T-helper 17 cell (primary cell): Measurements from ENCODE around the gene PID1. TPM values are rescaled to one million over a fixed set of nuclear protein-coding genes. Genes with fewer than 3 reads are reported as not detected.
"Not testable (repeated sequence)": the region's sequence is repeated elsewhere in the genome, so short reads cannot be mapped to it uniquely, and the experiment has no call there.

ENCODE experiments used
- ATAC-seq: fragments of 150-1000 bp; cut with Tn5 transposase; 2 replicates; pipeline ENCODE4 v1.10.0; 2021; ENCODE audit warnings: mild to moderate bottlenecking, moderate library complexity
- DNase-seq, 3 donors: peaks; one replicate each; pipeline versions ENCODE4 v3.0.0 to v3.0.0-alpha.2; 2020 to 2021
- H3K9me3 ChIP-seq: one replicate; pipeline ENCODE4 v1.7.0; 2013; ENCODE audit warnings: low read length, mild to moderate bottlenecking; ENCODE audit not compliant: control insufficient read depth, poor library complexity, severe bottlenecking
- H3K27ac Mint-ChIP-seq: one replicate; pipeline ENCODE4 v1.8.0; 2022; ENCODE audit warnings: mild to moderate bottlenecking, moderate library complexity, mixed read lengths
- H3K27me3 Mint-ChIP-seq: one replicate; pipeline ENCODE4 v1.8.0; 2022; ENCODE audit warnings: mixed read lengths
- H3K36me3 Mint-ChIP-seq: one replicate; pipeline ENCODE4 v1.8.0; 2022; ENCODE audit warnings: low read depth, mixed read lengths
- H3K4me1 Mint-ChIP-seq: one replicate; pipeline ENCODE4 v1.8.0; 2022; ENCODE audit warnings: mild to moderate bottlenecking, mixed read lengths
- H3K4me3 Mint-ChIP-seq: one replicate; pipeline ENCODE4 v1.8.0; 2022; ENCODE audit warnings: mild to moderate bottlenecking, moderate library complexity, mixed read lengths
- total RNA-seq, 4 donors: library from RNA in 2 of 4; stranded (reverse) in 2 of 4; gene quantifications; one replicate each; pipeline ENCODE4 v1.2.3 and lab custom pipeline; 2022 to 2026

Gene PID1
- total RNA-seq, 2 donors from 2014 or later = 0.60 to 0.82 TPM

DNA sequence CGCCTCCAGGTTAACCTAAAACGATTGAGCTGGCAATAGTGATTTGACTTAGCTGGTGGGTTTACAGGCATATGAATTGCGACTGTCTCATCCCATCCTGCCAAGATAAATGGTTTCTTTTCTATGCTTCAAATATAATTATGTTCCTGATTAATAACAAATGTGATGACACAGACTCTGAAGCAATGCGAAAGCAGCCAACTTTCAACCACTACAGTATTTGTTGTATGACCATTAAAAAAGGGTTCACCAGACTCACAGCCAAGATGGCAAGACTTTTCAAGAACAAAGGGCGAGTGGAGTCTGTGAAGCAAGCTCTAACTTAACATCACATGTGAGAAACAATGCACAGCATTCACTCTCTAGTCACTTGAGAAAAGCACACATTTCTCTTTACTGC is 186.6 kb downstream of the PID1 start:
- H3K27ac Mint-ChIP-seq = no peak overlapping the region
- H3K36me3 Mint-ChIP-seq = no peaks in the 10 kb centered on the region
- H3K9me3 ChIP-seq = no peaks in the 10 kb centered on the region
- no peak overlapping the region for H3K4me3 Mint-ChIP-seq
- ATAC-seq = no peak
- no peaks in the 10 kb centered on the region for H3K4me1 Mint-ChIP-seq
- no peaks in the 10 kb centered on the region for H3K27me3 Mint-ChIP-seq
- DNase-seq = no peak

DNA sequence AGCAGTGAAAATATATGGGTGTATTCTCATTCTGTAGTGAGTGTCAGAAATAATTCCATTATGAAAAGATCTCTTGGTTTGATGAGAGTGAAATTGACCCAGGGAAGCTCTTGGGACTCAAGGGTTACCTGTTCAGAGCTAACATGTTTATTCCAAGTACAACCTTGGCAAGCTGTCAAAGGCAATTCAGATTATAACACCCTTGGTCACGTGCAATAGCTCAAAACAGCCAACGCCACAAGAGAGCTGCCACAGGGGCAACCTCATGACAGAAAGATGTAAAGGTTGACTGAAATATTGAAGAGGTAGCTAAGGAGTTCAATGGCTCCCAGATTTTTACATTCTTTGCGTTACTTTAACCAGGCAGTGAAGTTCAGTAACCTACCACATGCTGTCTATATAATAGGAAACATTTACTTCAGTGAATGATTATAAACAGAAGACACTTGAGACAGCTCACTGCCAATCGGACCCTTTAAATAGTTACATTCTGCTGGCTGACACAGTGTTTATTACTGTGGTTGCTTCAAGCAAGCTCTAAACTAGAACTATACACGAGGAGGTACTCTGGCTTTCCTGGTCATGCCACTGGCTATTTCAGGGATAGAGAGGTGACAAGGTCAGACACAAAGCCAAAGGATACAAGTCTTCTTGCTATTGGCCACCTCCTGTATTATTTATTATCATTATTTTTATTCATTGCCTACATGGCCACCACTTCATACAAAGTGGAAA is 187.3 kb downstream of the PID1 start:
- no peak for ATAC-seq
- H3K36me3 Mint-ChIP-seq = no peaks in the 10 kb centered on the region
- H3K27ac Mint-ChIP-seq = no peak overlapping the region

DNA sequence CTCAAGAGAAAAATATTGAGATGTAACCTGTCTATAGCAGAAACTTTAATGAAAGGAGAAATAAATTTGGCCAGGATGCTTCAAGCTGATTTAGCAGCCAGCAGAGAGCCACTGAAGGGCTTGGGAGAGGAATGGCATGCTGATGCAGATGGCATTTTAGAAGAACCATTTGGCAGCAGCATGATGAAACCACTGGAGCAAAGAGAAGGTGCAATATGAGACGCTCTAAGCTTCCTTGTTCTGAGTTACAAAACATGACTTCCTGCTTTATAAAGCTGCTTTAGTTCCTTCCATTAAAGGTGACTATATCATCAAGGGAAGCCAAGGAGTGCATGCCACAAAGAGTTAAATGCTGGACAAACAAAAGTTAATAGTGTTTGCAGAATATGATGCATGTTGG is 189.7 kb downstream of the PID1 start:
- no peak for ATAC-seq
- no peak overlapping the region for H3K27ac Mint-ChIP-seq
- no peaks in the 10 kb centered on the region for H3K27me3 Mint-ChIP-seq
- no peaks in the 10 kb centered on the region for H3K9me3 ChIP-seq
- H3K36me3 Mint-ChIP-seq = no peaks in the 10 kb centered on the region
- no peaks in the 10 kb centered on the region for H3K4me1 Mint-ChIP-seq
- DNase-seq = no peak
- H3K4me3 Mint-ChIP-seq = no peak overlapping the region

More for the DNA sequence above, 187.3 kb downstream of the PID1 start:
- Mint-ChIP-seq H3K4me3 (no peak overlapping the region), H3K27me3 (no peaks in the 10 kb centered on the region), H3K4me1 (no peaks in the 10 kb centered on the region)
- H3K9me3 ChIP-seq = no peaks in the 10 kb centered on the region
- DNase-seq = no peak

DNA sequence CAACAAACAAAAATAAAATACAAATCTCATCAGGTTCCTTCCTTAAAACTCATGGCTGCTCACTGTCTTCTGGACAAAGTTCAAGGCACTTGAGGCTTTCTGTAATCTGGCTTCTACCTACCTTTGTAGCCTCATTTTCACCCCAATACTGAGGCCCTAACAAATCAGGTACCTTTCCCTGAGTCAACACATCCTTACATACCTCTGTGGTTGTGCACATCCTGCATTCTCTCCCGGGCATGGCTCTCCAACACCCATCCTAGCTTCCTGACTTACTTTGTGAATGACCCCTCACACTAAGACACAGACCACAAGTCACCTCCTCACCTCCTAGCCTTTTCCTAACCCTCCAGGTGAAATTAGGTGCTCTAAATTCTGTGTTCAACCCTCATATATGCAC is 190.9 kb downstream of the PID1 start:
- Mint-ChIP-seq H3K27ac (no peak overlapping the region), H3K4me1 (no peaks in the 10 kb centered on the region), H3K4me3 (no peak overlapping the region), H3K36me3 (no peaks in the 10 kb centered on the region), H3K27me3 (no peaks in the 10 kb centered on the region)
- DNase-seq = no peak
- H3K9me3 ChIP-seq = no peaks in the 10 kb centered on the region
- no peak for ATAC-seq

DNA sequence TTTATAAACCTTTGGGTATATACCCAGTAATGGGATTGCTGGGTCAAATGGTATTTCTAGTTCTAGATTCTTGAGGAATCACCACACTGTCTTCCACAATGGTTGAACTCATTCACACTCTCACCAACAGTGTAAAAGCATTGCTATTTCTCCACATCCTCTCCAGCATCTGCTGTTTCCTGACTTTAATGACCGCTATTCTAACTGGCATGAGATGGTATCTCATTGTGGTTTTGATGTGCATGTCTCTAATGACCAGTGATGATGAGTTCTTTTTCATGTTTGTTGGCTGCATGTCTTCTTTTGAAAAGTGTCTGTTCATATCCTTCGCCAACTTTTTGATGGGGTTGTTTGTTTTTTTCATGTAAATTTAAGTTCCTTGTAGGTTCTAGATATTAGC is 194.2 kb downstream of the PID1 start:
- not testable (repeated sequence) for H3K36me3 Mint-ChIP-seq, H3K4me3 Mint-ChIP-seq

DNA sequence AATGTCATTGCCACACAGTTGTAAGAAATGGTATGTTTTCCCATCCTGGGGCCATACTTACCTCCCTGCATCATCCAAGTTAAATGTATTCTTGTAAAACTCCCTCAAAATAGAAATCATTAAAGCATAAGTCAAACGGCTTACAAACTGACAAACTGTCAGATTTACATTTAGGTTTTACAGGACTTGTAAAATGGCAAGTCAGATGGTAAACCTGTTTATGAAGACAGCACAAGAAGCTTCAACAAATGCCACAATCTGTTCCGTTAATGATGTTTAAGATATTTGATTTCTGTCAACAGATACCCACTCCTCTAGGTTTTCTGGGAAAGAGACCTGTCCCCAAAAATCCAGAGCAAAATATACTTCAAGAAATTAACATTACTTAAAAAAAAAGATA is 197.2 kb downstream of the PID1 start:
- Mint-ChIP-seq H3K4me1 (no peaks in the 10 kb centered on the region), H3K36me3 (no peaks in the 10 kb centered on the region), H3K4me3 (no peak overlapping the region), H3K27ac (no peak overlapping the region), H3K27me3 (no peaks in the 10 kb centered on the region)
- DNase-seq (no peak), ATAC-seq (no peak)
- no peaks in the 10 kb centered on the region for H3K9me3 ChIP-seq

More for the DNA sequence above, 194.2 kb downstream of the PID1 start:
- not testable (repeated sequence) for H3K4me1 Mint-ChIP-seq, ATAC-seq, H3K27me3 Mint-ChIP-seq, DNase-seq, H3K9me3 ChIP-seq, H3K27ac Mint-ChIP-seq

DNA sequence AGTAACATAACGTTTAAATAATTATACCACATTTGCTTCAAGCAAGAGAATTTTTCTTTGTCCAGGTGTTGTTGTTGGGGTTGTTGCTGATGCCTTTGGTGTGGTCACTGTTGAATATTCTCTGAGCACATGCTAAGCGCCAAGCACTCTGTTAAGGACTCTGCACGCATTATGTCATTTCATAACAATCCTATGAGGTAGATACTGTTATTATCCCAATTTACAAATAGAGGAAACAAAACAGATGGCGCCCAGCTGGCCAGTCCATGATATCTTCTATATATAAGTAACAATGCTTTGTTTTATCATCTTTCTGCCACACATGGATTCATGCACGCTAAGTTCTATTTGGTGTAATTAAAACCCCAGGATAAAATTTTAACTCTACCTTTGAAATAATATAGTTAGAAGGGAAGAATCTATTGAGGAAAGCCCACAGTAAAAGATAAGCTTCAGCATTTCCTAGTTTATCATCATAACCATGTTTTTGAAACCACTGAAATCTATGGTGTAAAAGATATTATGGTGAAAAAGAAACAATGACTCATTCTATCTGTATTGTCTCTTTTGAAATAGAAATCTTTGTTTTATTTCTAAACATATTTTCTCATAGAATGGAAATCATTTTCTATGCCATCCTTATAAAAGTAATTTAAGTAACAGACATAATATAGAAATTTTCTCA is 199.7 kb downstream of the PID1 start:
- H3K36me3 Mint-ChIP-seq = no peaks in the 10 kb centered on the region
- no peaks in the 10 kb centered on the region for H3K4me1 Mint-ChIP-seq
- no peak for DNase-seq
- H3K27me3 Mint-ChIP-seq = no peaks in the 10 kb centered on the region
- ATAC-seq = no peak
- no peaks in the 10 kb centered on the region for H3K9me3 ChIP-seq
- H3K27ac Mint-ChIP-seq = no peak overlapping the region
- no peak overlapping the region for H3K4me3 Mint-ChIP-seq

DNA sequence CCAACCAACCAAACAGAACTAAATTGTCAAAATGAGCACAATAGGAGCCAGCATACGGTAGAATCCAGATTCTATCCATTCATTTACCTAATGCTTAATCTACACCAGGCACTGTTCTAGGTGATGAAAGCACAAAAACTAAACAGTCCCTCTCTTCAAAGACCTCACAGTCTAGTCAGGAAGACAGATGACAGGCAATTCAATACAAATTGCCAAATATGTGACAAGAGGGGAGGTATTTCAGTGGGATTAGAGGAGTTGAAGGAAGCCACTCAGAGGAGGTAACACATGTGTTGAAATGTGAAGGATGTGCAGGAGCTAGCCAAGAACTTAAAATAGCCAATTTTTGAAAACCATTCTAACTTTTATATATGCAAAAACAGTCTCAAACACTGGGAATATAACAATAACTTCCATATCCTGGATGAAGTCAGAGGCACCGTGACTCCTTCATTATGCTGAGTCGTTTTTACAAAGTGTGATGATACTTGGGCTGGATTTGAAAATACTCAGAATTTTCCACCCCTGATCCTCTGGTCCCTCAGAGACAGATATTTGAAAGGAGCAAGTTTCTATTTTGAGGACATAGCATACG is 204.9 kb downstream of the PID1 start:
- H3K9me3 ChIP-seq = no peaks in the 10 kb centered on the region
- no peaks in the 10 kb centered on the region for H3K4me1 Mint-ChIP-seq
- DNase-seq (no peak), ATAC-seq (no peak)
- H3K36me3 Mint-ChIP-seq = no peaks in the 10 kb centered on the region
- H3K27ac Mint-ChIP-seq = no peak overlapping the region
- H3K4me3 Mint-ChIP-seq = no peak overlapping the region
- no peaks in the 10 kb centered on the region for H3K27me3 Mint-ChIP-seq

DNA sequence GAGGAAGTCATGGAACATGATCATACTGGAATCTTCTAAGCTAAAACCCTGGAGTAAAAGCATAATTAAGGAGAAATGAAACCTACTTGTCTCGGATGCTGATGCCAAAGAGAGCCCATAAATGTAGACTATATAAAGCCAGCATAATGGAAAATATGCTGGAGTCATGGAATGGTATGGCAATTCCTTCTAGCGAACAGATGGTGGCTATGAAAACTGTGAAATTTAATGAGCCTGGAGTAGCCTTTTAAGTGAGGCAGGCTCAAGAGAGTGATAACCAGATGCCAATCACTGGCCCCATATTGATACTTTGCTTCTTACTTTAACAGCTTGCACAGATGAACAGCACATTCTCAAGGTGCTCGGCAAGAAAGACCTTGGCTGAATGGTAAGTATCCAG is 206.3 kb downstream of the PID1 start:
- Mint-ChIP-seq H3K36me3 (no peaks in the 10 kb centered on the region), H3K27me3 (no peaks in the 10 kb centered on the region), H3K4me3 (no peak overlapping the region), H3K27ac (no peak overlapping the region), H3K4me1 (no peaks in the 10 kb centered on the region)
- DNase-seq = no peak
- no peaks in the 10 kb centered on the region for H3K9me3 ChIP-seq
- ATAC-seq = no peak

DNA sequence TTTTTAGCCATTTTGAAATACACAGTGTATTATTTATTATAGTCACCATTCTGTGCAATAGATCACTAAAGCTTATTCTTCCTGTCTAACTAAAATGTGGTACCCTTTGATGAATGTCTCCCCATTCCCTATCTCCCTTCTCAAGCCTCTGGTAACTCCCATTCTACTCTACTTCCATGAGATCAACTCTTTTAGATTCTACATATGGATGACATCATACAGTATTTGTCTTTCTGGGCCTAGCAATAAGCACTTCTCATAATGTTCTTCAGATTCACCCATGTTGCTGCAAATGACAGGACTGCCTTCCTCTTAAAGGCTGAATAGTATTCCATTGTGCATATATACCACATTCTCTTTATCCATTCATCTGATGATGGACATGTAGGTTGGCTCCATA is 210.9 kb downstream of the PID1 start:
- no peaks in the 10 kb centered on the region for H3K36me3 Mint-ChIP-seq
- DNase-seq = no peak
- H3K27ac Mint-ChIP-seq = no peak overlapping the region
- no peaks in the 10 kb centered on the region for H3K27me3 Mint-ChIP-seq
- H3K9me3 ChIP-seq = no peaks in the 10 kb centered on the region
- no peaks in the 10 kb centered on the region for H3K4me1 Mint-ChIP-seq
- H3K4me3 Mint-ChIP-seq = no peak overlapping the region
- no peak for ATAC-seq

DNA sequence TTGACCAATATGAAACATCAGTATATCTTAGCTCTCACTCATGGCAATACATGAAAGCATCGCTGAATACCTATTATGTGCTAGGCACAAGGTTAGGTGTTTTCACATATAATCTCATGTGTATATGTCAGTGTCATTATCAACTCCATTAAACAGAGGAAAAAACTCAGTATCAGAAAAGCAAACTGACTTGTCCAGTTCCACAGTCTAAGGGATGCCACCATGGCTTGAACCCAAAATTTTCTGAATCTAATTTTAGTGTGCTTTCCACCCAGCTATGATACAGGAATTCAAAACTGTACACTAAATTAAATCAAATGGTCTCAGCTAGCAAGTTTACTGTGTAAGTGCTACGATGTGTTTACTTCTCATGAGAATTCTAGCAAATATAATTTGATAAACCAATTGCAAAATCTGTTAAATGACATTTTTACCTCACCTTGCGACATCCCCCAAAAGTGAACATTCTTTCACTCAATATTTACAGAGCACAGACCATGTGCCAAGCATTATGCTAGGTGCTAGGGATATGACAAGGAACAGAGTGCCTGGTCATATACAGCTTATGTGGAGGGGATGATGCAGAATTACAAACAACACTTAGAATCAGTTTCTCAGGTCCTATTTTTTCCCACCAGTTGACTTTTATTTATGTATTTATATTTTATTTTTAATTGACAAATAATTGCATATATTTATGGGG is 211.6 kb downstream of the PID1 start:
- H3K4me3 Mint-ChIP-seq = no peak overlapping the region
- no peaks in the 10 kb centered on the region for H3K27me3 Mint-ChIP-seq
- no peaks in the 10 kb centered on the region for H3K36me3 Mint-ChIP-seq

DNA sequence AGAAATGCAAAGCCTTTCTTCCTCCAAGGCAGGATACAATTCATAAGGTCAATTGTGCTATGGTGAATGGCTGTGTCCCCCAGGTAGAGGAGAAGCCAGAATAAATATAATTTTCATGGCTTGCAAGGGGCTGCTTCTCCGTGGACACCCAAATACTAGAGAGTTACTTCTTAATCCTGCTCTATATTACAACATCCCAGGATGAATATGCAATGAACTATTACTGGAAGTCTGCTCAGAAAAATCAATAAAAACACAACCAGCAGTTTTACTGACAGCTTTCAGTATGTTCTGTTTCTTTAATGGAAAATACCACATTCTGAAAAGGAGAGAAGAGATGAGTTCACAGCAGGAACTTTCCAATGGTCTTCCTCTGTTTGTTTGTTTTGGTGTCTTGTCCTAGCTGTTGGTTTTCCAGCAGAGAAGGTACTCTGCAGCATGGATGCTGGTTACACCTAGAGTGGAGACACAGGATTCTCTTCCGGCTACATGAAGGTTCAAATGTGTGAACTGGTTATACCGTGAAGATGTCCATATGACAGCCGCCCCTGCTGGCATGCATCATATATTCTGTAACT is 213.0 kb downstream of the PID1 start:
- H3K27ac Mint-ChIP-seq = no peak overlapping the region
- DNase-seq (no peak), ATAC-seq (no peak)
- no peaks in the 10 kb centered on the region for H3K36me3 Mint-ChIP-seq
- no peaks in the 10 kb centered on the region for H3K4me1 Mint-ChIP-seq
- H3K27me3 Mint-ChIP-seq = no peaks in the 10 kb centered on the region
- H3K4me3 Mint-ChIP-seq = no peak overlapping the region
- no peaks in the 10 kb centered on the region for H3K9me3 ChIP-seq

More for the DNA sequence above, 211.6 kb downstream of the PID1 start:
- ATAC-seq = no peak
- no peak for DNase-seq
- H3K9me3 ChIP-seq = no peaks in the 10 kb centered on the region
- Mint-ChIP-seq H3K27ac (no peak overlapping the region), H3K4me1 (no peaks in the 10 kb centered on the region)

DNA sequence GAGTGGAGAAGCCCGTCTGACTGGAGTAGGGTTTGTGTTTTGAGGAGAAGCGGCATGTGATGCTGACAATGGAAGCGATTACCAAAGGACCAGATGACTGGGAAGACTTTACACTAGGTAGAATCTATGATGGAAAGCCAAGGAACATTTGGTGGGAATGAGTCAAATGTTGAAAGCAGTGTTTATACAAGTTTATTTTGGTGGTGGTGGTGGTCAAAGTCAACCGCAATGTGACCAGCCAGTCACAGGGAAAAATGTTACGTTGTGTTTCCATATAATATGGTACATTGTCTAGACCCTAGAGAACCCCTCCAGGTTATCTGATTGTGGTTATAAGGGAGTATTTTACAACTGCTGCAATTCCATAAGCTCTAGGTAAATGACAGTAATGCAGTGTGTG is 216.8 kb downstream of the PID1 start:
- H3K27me3 Mint-ChIP-seq = no peaks in the 10 kb centered on the region
- no peak overlapping the region for H3K27ac Mint-ChIP-seq

More for the DNA sequence above, 216.8 kb downstream of the PID1 start:
- DNase-seq = no peak
- H3K4me1 Mint-ChIP-seq = no peaks in the 10 kb centered on the region
- no peak for ATAC-seq
- no peak overlapping the region for H3K4me3 Mint-ChIP-seq
- H3K9me3 ChIP-seq = no peaks in the 10 kb centered on the region
- H3K36me3 Mint-ChIP-seq = no peaks in the 10 kb centered on the region
